Right cardiac atrium (tissue), 5 donors: ENCODE data around the gene SYNJ2. TPM values are rescaled to one million over a fixed set of nuclear protein-coding genes. Genes with fewer than 3 reads are reported as not detected.
A peak's percentile ranks its signal among the peaks of the same experiment; 100 is the strongest.
"Not testable (repeated sequence)": the region's sequence is repeated elsewhere in the genome, so short reads cannot be mapped to it uniquely, and the experiment has no call there.

Source experiments
- ATAC-seq, 2 donors: fragments of 200-7000 bp; cut with Tn5 transposase; one replicate each; pipeline versions ENCODE4 v1.8.0 to v1.9.1; 2020; ENCODE audit warnings: moderate library complexity in 2 of 2, mild to moderate bottlenecking in 1 of 2
- DNase-seq, 3 donors: peaks; one replicate each; pipeline ENCODE4 v3.0.0-alpha.2; 2020
- H3K27ac ChIP-seq: one replicate; pipeline ENCODE4 v1.5.1; 2013; ENCODE audit warnings: mild to moderate bottlenecking, low read length, control low read depth, moderate library complexity
- H3K27me3 ChIP-seq: one replicate; pipeline ENCODE4 v1.6.1; 2013; ENCODE audit not compliant: control insufficient read depth, insufficient read depth
- H3K4me1 ChIP-seq: one replicate; pipeline ENCODE4 v1.6.1; 2013; ENCODE audit warnings: low read length; ENCODE audit not compliant: control insufficient read depth, insufficient read depth
- H3K4me3 ChIP-seq: one replicate; pipeline ENCODE4 v1.5.1; 2013; ENCODE audit warnings: low read length, control low read depth
- H3K9me3 ChIP-seq: one replicate; pipeline ENCODE4 v1.6.1; 2013; ENCODE audit warnings: low read length; ENCODE audit not compliant: control insufficient read depth
- WGBS: extraction: QIAGEN DNeasy Blood & Tissue Kit; methylation state at CpG from one replicate; pipeline ENCODE4 v1.1.7; 2013; 5-methylcytosine and 5-hydroxymethylcytosine counted together
- intact Hi-C, 4 donors: fragments of 100-400 bp; cut with DNase I; formaldehyde crosslinking; loops; one replicate each; pipeline versions ENCODE4 v1.11.0 to v1.14.0; 2022 to 2023
- long read RNA-seq, 4 donors: library from polyadenylated mRNA; unstranded; transcript quantifications; one replicate each; pipeline ENCODE4 v2.0.0, GENCODE V29; 2020 to 2021
- polyA plus RNA-seq: library from polyadenylated mRNA; stranded (reverse); fragments of 200-250 nt; gene quantifications from one replicate; pipeline ENCODE4 v1.2.3, GENCODE V29; 2013
- total RNA-seq, 4 donors: library from RNA; stranded (reverse); fragmentation: NEBNext Ultra II Directional; extraction: Animal tissue kit (Norgen Biotek cat#: 25700); gene quantifications; one replicate each; pipeline ENCODE4 v1.2.1, GENCODE V29; 2021
- donor health status: healthy with polysubstance abuse.
- donor health status: DM: no; HTN: yes; CAD: no.
- donor health status: DM: no; HTN: no; CAD: no.
- donor health status: DM: no; HTN: yes; CAD: no; lungs with severe emphysema.
- donor health status: DM: yes; HTN: yes; CAD: no.

SYNJ2 gene, protein sequence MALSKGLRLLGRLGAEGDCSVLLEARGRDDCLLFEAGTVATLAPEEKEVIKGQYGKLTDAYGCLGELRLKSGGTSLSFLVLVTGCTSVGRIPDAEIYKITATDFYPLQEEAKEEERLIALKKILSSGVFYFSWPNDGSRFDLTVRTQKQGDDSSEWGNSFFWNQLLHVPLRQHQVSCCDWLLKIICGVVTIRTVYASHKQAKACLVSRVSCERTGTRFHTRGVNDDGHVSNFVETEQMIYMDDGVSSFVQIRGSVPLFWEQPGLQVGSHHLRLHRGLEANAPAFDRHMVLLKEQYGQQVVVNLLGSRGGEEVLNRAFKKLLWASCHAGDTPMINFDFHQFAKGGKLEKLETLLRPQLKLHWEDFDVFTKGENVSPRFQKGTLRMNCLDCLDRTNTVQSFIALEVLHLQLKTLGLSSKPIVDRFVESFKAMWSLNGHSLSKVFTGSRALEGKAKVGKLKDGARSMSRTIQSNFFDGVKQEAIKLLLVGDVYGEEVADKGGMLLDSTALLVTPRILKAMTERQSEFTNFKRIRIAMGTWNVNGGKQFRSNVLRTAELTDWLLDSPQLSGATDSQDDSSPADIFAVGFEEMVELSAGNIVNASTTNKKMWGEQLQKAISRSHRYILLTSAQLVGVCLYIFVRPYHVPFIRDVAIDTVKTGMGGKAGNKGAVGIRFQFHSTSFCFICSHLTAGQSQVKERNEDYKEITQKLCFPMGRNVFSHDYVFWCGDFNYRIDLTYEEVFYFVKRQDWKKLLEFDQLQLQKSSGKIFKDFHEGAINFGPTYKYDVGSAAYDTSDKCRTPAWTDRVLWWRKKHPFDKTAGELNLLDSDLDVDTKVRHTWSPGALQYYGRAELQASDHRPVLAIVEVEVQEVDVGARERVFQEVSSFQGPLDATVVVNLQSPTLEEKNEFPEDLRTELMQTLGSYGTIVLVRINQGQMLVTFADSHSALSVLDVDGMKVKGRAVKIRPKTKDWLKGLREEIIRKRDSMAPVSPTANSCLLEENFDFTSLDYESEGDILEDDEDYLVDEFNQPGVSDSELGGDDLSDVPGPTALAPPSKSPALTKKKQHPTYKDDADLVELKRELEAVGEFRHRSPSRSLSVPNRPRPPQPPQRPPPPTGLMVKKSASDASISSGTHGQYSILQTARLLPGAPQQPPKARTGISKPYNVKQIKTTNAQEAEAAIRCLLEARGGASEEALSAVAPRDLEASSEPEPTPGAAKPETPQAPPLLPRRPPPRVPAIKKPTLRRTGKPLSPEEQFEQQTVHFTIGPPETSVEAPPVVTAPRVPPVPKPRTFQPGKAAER (N-terminal part only)
- total RNA-seq (10 to 100 TPM; 13.4 to 26.3 (median 20.4) TPM), polyA plus RNA-seq (9.5 TPM)
- long read RNA-seq, donor 1, full-length matches to known transcripts = 7 of 52 reads
- long read RNA-seq, donor 1, partial matches to known transcripts = 33 of 52 reads
- long read RNA-seq, donor 1, other reads (novel, unspliced or antisense) = 12 of 52 reads
- long read RNA-seq, donor 2, partial matches to known transcripts = 2 of 3 reads
- long read RNA-seq, donor 2, other reads (novel, unspliced or antisense) = 1 of 3 reads
- long read RNA-seq, donor 3, partial matches to known transcripts = 51 of 70 reads
- long read RNA-seq, donor 3, other reads (novel, unspliced or antisense) = 18 of 70 reads
- long read RNA-seq, donor 4, partial matches to known transcripts = 5 of 11 reads
- long read RNA-seq, donor 4, other reads (novel, unspliced or antisense) = 5 of 11 reads

GRCh38 chr6:157981395-157982101 lies at the start of gene SYNJ2:
Gene SYNJ2, plus strand, starts transcription at chr6:157981863. Its CDS starts 99 bp downstream, at chr6:157981962.
- DNase-seq = peak; percentile 76 to 91 (median 89)
- ATAC-seq = peak; percentile 84 to 92

GRCh38 chr6:157935786-157936185 lies 45.9 kb upstream of the SYNJ2 start:
- no peak overlapping the region for H3K4me3 ChIP-seq
- H3K27me3 ChIP-seq = no peaks in the 10 kb centered on the region
- DNase-seq (no peak), ATAC-seq (no peak)
- 67% methylated on average over 2 of the region's 2 CpGs for WGBS
- H3K9me3 ChIP-seq = no peaks in the 10 kb centered on the region
- intact Hi-C loops = no loop called here
- H3K4me1 ChIP-seq = no peaks in the 10 kb centered on the region
- no peak overlapping the region for H3K27ac ChIP-seq

More at GRCh38 chr6:157981395-157982101, at the start of gene SYNJ2:
- intact Hi-C loops = loop anchor here (5.0 to 10.0 kb wide), 5 partner anchors 61 to 91 kb away; no protein-coding TSS in a partner anchor
- Histone ChIP-seq H3K4me1 (no peaks in the 10 kb centered on the region), H3K4me3 (peak within 1 kb of the TSS; percentile 64), H3K27ac (peak within 1 kb of the TSS; percentile 30), H3K27me3 (no peaks in the 10 kb centered on the region), H3K9me3 (no peaks in the 10 kb centered on the region)
- 1% methylated on average over 86 of the region's 86 CpGs for WGBS

DNA sequence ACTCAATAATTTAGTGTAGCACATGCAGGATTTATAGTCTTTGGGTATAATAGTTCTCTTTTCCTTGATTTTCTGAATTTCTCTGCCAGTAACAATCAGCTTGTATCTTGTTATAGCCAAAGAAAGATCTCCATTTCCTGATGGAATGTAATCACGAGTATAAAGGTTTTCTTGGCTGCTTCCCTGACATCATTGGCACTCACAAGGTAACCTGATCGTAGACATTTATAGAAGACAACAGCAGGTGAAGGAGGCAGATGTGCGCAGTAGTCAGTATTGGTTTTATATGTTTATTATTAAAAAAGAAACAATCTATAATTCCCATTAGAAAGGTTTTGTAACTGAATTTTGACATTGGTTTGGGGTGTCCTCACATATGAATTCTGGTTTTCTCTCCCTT lies 44.3 kb upstream of the SYNJ2 start:
- Histone ChIP-seq H3K27me3 (no peaks in the 10 kb centered on the region), H3K9me3 (no peaks in the 10 kb centered on the region), H3K4me1 (no peaks in the 10 kb centered on the region), H3K27ac (no peak overlapping the region), H3K4me3 (no peak overlapping the region)
- DNase-seq = no peak
- intact Hi-C loops = no loop called here
- 87% methylated on average over 3 of the region's 3 CpGs for WGBS
- ATAC-seq = no peak

- Histone ChIP-seq H3K9me3 (no peaks in the 10 kb centered on the region), H3K27me3 (no peaks in the 10 kb centered on the region), H3K27ac (no peak overlapping the region), H3K4me3 (no peak overlapping the region), H3K4me1 (no peaks in the 10 kb centered on the region)
- 96% methylated on average over 6 of the region's 6 CpGs for WGBS
- DNase-seq = no peak
- no peak for ATAC-seq
- intact Hi-C loops = no loop called here
Measured at GRCh38 chr6:157937916-157938315, 43.7 kb upstream of the SYNJ2 start.

- H3K27me3 ChIP-seq, H3K4me1 ChIP-seq, intact Hi-C loops, DNase-seq, H3K4me3 ChIP-seq, H3K9me3 ChIP-seq, H3K27ac ChIP-seq, ATAC-seq: not testable (repeated sequence)
- WGBS = 95% methylated on average over 12 of the region's 12 CpGs
Measured at GRCh38 chr6:157940375-157941036, 41.2 kb upstream of the SYNJ2 start.

DNA sequence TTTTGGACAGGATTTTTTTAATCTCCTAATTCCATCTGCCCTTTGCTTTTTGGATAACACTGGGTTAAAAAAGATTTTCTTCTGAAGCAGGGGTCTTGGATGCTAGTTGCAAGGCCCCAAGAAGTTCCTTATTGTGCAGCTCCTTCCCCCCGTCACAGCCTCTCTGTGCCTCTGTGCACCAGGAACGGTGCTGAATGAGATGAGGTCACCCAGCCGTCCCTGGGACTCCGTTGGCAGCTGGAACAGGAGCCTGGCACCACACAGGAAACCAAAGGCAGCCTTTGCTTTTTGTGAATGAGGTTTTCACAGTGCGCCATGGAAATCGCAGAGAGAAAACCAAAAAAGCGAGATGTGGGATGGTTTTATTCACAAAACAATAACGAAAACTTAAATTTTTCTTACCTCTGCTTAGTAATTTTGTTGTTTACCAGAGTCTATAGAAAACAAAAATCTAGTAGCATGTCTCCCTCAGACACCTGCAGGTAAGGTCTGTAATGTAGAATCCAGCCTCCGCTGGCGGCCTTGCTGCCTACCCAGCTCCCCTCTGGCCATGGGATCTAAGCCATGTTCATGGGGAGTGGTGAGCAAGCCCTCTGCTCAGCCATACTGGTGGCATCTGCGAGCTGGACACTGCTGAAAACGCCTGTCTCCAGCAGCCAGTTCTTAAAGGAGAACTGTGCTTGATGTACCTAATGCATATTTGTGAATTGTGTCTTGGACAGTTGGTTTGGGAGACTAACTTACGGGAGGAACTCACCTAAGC lies 40.4 kb upstream of the SYNJ2 start:
- Histone ChIP-seq H3K4me3 (no peak overlapping the region), H3K27me3 (no peaks in the 10 kb centered on the region), H3K9me3 (no peaks in the 10 kb centered on the region), H3K4me1 (no peaks in the 10 kb centered on the region), H3K27ac (no peak overlapping the region)
- DNase-seq (no peak), ATAC-seq (no peak)
- intact Hi-C loops = no loop called here
- 85% methylated on average over 13 of the region's 13 CpGs for WGBS

- no peaks in the 10 kb centered on the region for H3K9me3 ChIP-seq
- 86% methylated on average over 14 of the region's 14 CpGs for WGBS
- H3K4me3 ChIP-seq = no peak overlapping the region
- H3K27ac ChIP-seq = no peak overlapping the region
- DNase-seq = peak in 1 of 3 donors; percentile 65
- no peaks in the 10 kb centered on the region for H3K4me1 ChIP-seq
- no peaks in the 10 kb centered on the region for H3K27me3 ChIP-seq
- no peak for ATAC-seq
- intact Hi-C loops = no loop called here
Measured at GRCh38 chr6:157942351-157942750, 39.3 kb upstream of the SYNJ2 start.

GRCh38 chr6:157943249-157943963 lies 38.3 kb upstream of the SYNJ2 start:
- H3K4me1 ChIP-seq = no peaks in the 10 kb centered on the region
- no peak for DNase-seq
- WGBS = 92% methylated on average over 16 of the region's 16 CpGs

More at GRCh38 chr6:157943249-157943963, 38.3 kb upstream of the SYNJ2 start:
- Histone ChIP-seq H3K4me3 (no peak overlapping the region), H3K27me3 (no peaks in the 10 kb centered on the region), H3K27ac (no peak overlapping the region), H3K9me3 (no peaks in the 10 kb centered on the region)
- intact Hi-C loops = no loop called here
- ATAC-seq = no peak
